Tibial nerve (tissue), 4 donors: Measurements from ENCODE around the gene OVOL3. TPM values are rescaled to one million over a fixed set of nuclear protein-coding genes. Genes with fewer than 3 reads are reported as not detected.

Experiments used
- DNase-seq, 2 donors: peaks; one replicate each; pipeline ENCODE4 v3.0.0-alpha.2; 2019; ENCODE audit warnings: low spot score in 2 of 2
- H3K27ac ChIP-seq, 4 donors: fragments of 200-600 bp; sonication (generic) in 3 of 4; one replicate each; pipeline ENCODE4 v1.5.1; 2017 to 2019; ENCODE audit warnings: mild to moderate bottlenecking in 1 of 4
- H3K27me3 ChIP-seq, 2 donors: fragments of 200-600 bp; sonication (generic) in 1 of 2; one replicate each; pipeline versions ENCODE4 v1.5.1 to v1.6.0; 2017 to 2019
- H3K36me3 ChIP-seq, 3 donors: fragments of 200-600 bp; sonication (generic); one replicate each; pipeline ENCODE4 v1.5.1; 2018 to 2019
- H3K4me1 ChIP-seq, 4 donors: fragments of 200-600 bp; sonication (generic) in 3 of 4; one replicate each; pipeline ENCODE4 v1.5.1; 2017 to 2019
- H3K4me3 ChIP-seq, 4 donors: fragments of 200-600 bp; sonication (generic) in 3 of 4; one replicate each; pipeline ENCODE4 v1.5.1; 2017 to 2019; ENCODE audit warnings: mild to moderate bottlenecking in 1 of 4, moderate library complexity in 1 of 4
- H3K9me3 ChIP-seq, 4 donors: fragments of 200-600 bp; sonication (generic) in 3 of 4; one replicate each; pipeline ENCODE4 v1.5.1; 2017 to 2019
- CTCF ChIP-seq, 5 experiments: fragments of 200-600 bp in 3 of 5; fragments of 450-650 bp in 2 of 5; sonication (generic) in 3 of 5; IDR thresholded peaks; one replicate each; pipeline ENCODE4 v1.5.1; 2016 to 2019; ENCODE audit warnings: antibody characterized with exemption in 5 of 5, mild to moderate bottlenecking in 3 of 5, moderate library complexity in 2 of 5
- EP300 ChIP-seq, 2 donors: sonication (generic); formaldehyde crosslinking; IDR thresholded peaks; one replicate each; pipeline ENCODE4 v1.6.1; 2017; ENCODE audit warnings: antibody characterized with exemption in 2 of 2, mild to moderate bottlenecking in 1 of 2
- POLR2A ChIP-seq, 2 donors: fragments of 450-650 bp; IDR thresholded peaks; one replicate each; pipeline ENCODE4 v1.6.1; 2017; ENCODE audit warnings: antibody characterized with exemption in 2 of 2, mild to moderate bottlenecking in 2 of 2, moderate library complexity in 2 of 2
- WGBS, 2 donors: methylation state at CpG; one replicate each; pipeline ENCODE4 v1.1.5; 2018; 5-methylcytosine and 5-hydroxymethylcytosine counted together
- total RNA-seq, 4 donors: library from RNA; depleted of rRNA; stranded (reverse); fragments of >200 nt; gene quantifications; one replicate each; pipeline ENCODE4 v1.1.0, GENCODE V29; 2016

Gene OVOL3
- total RNA-seq, 4 donors from 2014 or later, result not detected

GRCh38 chr19:36100476-36100875, 10.5 kb upstream of the OVOL3 start:
- Histone ChIP-seq H3K36me3 (peaks cover 0 to 27% (median 0%) of the 10 kb centered on the region in 3 donors), H3K27me3 (no peaks in the 10 kb centered on the region), H3K4me3 (no peak overlapping the region), H3K27ac (peak overlapping the region in 1 of 4 donors; percentile 20), H3K9me3 (no peaks in the 10 kb centered on the region), H3K4me1 (peaks cover 0 to 23% (median 3%) of the 10 kb centered on the region in 4 donors)
- no peak for TF ChIP-seq POLR2A (IDR thresholded peaks at IDR 0.05)
- TF ChIP-seq EP300 (IDR thresholded peaks at IDR 0.05), result no peak
- no peak for TF ChIP-seq CTCF (IDR thresholded peaks at IDR 0.05)
- 61 to 77% methylated on average over 3 to 4 of the region's 5 CpGs for WGBS, 2 donors
- DNase-seq, result no peak

GRCh38 chr19:36101550-36102327, 9.2 kb upstream of the OVOL3 start:
- Histone ChIP-seq H3K36me3 (peaks cover 0 to 40% (median 0%) of the 10 kb centered on the region in 3 donors), H3K27me3 (no peaks in the 10 kb centered on the region), H3K9me3 (no peaks in the 10 kb centered on the region), H3K27ac (peak overlapping the region in 1 of 4 donors; percentile 15), H3K4me1 (peaks cover 0 to 14% (median 0%) of the 10 kb centered on the region in 4 donors), H3K4me3 (no peak overlapping the region)
- no peak for DNase-seq
- no peak for TF ChIP-seq CTCF (IDR thresholded peaks at IDR 0.05)
- no peak for TF ChIP-seq POLR2A (IDR thresholded peaks at IDR 0.05)
- TF ChIP-seq EP300 (IDR thresholded peaks at IDR 0.05), result no peak
- 89 to 93% methylated on average over 27 of the region's 27 CpGs for WGBS, 2 donors

- Histone ChIP-seq H3K9me3 (no peaks in the 10 kb centered on the region), H3K36me3 (peaks cover 0 to 54% (median 0%) of the 10 kb centered on the region in 3 donors), H3K4me1 (peaks cover 0 to 7% (median 0%) of the 10 kb centered on the region in 4 donors), H3K27me3 (no peaks in the 10 kb centered on the region), H3K4me3 (no peak overlapping the region), H3K27ac (no peak overlapping the region)
- TF ChIP-seq EP300 (IDR thresholded peaks at IDR 0.05) (no peak), CTCF (IDR thresholded peaks at IDR 0.05) (no peak), POLR2A (IDR thresholded peaks at IDR 0.05) (no peak)
- DNase-seq, result no peak
- WGBS, 2 donors, result 93 to 96% methylated on average over 16 to 20 of the region's 24 CpGs
Measured at GRCh38 chr19:36103040-36103626, 7.8 kb upstream of the OVOL3 start.

- WGBS, 2 donors, result 91 to 95% methylated on average over 12 of the region's 12 CpGs
- H3K4me3 ChIP-seq, result no peak overlapping the region
- H3K4me1 ChIP-seq, result peaks cover 0 to 7% (median 0%) of the 10 kb centered on the region in 4 donors
- H3K36me3 ChIP-seq, result peaks cover 0 to 63% (median 0%) of the 10 kb centered on the region in 3 donors
- DNase-seq, result no peak
- H3K9me3 ChIP-seq, result no peaks in the 10 kb centered on the region
- no peak for TF ChIP-seq POLR2A (IDR thresholded peaks at IDR 0.05)
- TF ChIP-seq EP300 (IDR thresholded peaks at IDR 0.05), result no peak
- no peak for TF ChIP-seq CTCF (IDR thresholded peaks at IDR 0.05)
- no peak overlapping the region for H3K27ac ChIP-seq
- H3K27me3 ChIP-seq, result no peaks in the 10 kb centered on the region
Measured at GRCh38 chr19:36103842-36104552, 6.9 kb upstream of the OVOL3 start.
